IPS-NIHi7 (cell line): ENCODE data around the gene ESR2.
"Not testable (repeated sequence)": the region's sequence is repeated elsewhere in the genome, so short reads cannot be mapped to it uniquely, and the experiment has no call there.

ENCODE experiments used
- DNase-seq: peaks from one replicate; pipeline ENCODE4 v3.0.0; 2012; ENCODE audit warnings: mixed read lengths; ENCODE audit errors: extremely low spot score

Gene ESR2

DNA sequence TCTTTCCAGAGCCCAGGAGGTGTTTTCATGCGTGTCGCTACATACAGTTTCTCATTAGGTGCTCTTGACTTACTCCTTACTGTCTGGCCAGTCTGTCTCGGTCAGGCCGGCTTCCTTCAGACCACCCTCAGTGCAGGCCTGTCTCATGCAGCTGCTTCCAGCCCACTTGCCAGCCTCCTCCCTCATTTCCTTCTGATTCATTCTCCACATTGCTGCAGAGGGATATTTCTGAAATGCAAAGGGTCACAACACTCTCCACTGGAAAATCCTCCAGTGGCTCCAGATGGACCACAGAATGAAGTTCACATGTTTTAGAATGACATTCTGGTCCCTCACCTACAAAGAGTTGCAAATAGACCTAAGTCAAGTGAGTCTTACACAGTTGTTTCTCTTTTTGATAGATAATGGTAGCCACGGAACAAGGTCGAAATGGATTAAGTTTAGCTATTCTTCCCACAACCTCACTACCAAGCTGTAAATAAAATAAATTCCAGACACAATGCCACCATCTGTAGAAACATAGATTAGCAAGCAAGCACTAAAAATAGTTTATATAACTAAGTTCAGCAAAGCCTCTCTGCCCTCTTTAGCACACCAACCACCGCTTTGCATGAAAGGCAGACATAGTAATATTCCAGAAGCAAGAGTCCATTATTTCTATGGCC lies 146.9 kb downstream of the ESR2 start:
- DNase-seq = no peak

DNA sequence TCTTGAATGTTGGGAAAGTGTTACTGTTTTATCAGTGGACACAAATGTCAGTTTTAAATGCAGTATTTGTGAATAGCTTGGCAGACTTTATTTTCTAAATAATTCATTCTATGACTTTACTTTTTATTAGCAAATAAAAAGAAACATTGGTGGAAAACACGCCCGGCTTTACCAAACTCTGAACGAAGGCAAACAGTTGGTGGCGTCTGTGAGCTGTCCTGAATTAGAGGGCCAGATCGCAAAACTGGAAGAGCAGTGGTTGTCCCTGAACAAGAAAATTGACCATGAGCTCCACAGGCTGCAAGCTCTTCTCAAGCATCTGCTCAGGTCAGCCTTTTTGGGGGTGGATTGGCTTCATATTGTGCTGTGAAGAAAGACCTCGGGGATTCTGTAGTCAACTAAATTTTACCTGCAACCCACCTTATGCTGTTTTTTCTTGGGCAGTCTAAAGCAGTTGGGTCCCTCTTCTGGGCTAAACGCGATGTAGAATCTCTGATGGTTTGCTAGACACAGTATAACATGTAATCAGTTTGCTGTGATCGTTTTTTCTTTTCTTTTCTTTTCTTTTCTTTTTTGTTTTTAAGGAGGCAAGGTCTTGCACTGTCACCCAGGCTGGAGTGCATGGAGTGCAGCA lies 156.4 kb downstream of the ESR2 start:
- peak; percentile 21 for DNase-seq

DNA sequence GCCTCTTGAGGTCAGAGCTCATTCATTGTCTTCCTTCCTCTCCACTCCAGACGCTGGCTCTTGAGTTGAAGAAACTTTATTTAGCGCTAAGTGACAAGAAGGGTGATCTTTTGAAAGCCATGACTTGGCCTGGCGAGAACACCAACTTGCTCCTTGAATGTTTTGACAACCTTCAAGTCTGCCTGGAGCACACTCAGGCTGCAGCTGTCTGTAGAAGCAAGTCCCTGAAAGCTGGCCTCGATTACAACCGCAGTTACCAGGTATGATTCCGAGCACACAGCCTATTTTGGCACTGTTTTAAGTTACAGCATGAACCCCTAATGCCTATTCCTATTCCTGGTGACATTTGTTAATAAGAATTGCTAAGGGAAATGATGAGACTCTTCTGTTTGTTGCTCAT lies 167.6 kb downstream of the ESR2 start:
- no peak for DNase-seq

DNA sequence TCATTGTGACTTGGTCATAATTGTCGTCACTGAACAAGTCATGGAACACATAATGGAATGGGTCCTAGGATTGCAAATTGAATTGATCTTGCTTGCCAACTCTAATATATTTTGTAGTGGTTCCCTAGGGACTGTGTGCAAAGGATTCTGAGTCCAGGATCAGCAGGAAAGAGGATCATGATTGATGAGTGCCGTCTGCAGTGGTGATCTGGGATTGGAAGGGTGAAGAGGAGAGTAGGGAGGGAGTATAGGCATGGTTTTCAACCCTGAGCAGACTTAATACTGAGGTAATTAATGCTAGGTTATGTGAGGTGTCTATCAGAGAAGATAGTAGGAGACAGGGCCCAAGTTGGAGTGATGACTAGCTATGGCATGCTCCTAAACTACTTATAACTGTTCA lies 168.9 kb downstream of the ESR2 start:
- DNase-seq = no peak

DNA sequence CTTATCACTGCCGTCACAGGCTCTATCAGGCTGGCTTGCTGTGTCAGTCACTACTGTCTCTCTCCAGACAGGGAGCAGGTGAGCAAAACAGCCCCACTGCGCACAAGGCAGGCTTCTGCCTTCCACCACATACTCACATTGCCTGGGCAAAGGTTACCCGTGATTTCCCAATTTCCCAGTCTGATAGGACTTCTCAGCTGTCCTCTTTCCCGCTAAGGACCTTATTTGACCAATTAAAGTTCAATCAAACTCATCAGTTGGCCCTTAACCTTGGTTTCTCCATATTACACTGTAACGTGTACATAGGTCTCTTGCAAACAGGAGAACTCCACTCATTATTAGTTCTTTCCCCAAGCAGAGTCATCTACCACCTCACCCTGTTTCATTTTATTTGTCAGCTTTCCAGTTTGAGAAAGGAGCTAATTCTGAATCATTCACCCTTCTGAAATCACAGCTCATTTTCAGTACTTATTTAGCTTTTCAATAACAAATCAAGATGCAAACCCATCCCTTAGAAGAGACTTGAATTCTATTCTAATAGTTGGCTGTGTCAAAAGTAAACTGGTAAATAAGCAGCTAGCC lies 170.8 kb downstream of the ESR2 start:
- no peak for DNase-seq

DNA sequence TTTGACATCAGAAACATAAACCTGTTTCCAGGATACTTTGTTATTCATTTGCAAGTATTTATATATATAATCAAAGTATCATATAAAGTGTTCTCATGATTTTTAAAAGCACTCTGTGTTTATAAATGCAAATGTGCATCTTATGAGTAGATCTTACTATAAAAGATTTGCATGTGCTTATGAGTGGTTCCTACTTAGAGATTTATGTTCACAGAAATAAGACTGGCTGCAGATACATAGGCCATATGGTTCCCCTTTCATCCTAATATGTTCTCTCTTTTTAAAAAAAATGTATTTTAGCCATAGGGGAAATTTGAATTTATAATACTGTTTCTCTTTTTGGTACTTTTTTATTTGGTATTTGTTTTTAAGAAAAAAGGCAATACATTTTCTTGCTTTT lies 174.2 kb downstream of the ESR2 start:
- DNase-seq = no peak

DNA sequence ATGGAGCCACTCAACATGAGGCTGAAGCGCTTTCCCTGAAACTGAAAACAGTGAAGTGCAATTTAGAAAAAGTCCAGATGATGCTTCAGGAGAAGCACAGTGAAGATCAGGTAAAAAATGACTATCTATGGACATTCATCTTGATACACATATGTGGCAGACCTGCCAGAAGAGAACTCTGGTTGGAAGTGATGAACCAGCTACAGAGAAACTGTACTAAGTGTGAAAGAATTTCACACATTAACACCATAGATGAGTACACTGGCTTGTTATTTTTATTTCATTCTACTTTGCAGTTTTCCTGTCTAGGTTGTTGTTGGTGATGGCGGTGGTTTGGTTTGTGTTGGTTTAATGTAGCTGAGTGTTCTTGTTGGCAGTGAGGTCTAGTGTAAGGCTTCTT lies 174.7 kb downstream of the ESR2 start:
- no peak for DNase-seq

DNA sequence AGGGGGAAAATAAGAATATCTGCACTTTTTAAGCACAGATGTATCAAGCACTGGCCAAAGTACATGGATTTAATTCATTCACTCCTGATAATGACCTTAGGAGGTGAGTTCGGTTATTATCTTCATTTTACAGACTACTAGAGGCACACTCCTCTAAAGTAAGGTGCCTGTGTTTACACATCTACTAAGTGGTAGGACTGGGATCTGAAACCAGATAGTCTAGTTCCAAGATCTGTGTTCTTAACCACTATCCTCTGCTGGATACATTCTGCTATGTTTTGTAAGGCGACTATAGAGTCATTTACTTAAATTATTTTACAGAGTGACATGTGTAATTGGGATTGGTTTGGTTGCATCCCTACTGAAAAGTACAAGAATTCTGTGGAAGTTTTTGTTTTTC lies 175.3 kb downstream of the ESR2 start:
- no peak for DNase-seq

DNA sequence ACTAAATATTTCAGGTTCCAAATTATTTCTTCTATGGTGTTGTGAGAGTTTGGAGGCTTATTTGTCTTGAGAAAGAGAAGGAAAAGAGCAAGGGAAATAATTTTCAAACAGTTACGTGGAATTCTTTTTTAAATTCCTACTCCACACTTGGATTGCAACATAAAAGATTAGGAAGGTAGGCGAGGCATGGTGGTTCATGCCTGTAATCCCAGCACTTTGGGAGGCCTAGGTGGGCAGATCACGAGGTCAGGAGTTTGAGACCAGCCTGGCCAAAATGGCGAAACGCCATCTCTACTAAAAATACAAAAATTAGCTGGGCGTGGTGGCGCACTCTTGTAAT lies 175.8 kb downstream of the ESR2 start:
- not testable (repeated sequence) for DNase-seq

DNA sequence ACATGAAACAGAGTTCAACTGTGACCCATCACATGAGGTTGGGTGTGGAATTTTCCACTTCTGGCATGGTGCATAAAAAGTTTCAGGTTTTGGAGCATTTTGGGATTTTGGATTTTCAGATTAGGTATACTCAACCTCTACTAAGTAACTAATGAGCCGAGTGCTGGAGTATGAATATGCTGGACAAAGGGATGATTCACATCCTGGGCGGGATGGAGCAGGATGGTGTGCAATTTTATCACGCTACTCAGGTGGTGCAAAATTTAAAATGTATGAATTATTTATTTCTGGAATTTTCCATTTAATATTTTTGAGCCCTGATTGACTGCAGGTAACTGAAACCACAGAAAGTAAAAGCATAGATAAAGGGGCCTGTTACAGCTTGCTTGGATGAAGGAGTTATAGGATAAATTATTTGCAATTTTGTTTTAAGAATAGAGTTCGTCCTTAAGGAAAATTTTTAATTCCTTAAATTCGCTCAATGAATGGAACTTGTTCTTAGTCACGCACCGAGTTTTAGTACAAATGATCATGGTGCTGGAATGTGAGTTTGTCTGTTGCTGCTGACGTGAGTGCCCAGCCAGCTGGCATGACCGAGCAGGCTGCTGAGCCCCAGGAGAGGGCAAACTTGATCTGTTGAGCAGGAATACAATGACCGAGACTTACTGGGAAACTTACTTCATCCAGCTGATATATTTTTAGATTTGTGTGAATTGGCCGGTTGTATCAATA lies 176.3 kb downstream of the ESR2 start:
- no peak for DNase-seq

DNA sequence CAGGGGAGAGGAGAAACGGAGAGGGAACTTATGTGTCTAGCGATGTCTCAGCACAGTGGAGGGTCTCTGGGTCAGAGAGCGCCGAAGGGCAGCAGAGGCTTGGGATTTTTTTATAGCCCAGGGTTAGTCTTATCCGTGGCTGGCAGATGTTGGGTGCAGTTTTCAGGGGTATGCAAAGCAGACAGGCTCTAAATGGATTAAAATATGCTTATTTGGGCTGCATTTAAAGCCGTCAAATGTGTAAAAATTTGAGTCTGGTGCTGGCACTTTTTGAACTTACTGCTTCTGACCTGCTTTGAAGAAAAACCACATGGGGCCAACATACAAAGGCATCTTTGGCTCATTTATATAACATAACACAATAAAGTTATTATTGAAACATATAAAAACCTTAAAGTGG lies 178.8 kb downstream of the ESR2 start:
- DNase-seq = no peak

DNA sequence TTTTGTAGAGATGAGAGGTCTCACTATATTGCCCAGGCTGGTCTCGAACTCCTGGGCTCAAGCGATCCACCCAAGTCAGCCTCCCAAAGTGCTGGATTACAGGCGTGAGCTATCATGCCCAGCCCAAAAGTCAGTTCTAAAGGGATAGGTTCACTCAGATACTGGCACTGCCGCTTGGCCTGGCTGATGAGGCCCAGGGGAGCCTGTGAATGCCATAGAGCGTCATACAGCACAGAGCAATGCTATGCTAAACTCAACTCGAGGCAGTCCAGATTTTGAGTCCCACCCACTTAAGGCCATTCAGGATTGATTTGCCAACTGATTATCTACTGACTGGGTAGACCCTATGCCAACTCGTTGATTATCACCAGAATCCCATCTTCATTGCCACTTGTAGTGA lies 179.4 kb downstream of the ESR2 start:
- DNase-seq = no peak

DNA sequence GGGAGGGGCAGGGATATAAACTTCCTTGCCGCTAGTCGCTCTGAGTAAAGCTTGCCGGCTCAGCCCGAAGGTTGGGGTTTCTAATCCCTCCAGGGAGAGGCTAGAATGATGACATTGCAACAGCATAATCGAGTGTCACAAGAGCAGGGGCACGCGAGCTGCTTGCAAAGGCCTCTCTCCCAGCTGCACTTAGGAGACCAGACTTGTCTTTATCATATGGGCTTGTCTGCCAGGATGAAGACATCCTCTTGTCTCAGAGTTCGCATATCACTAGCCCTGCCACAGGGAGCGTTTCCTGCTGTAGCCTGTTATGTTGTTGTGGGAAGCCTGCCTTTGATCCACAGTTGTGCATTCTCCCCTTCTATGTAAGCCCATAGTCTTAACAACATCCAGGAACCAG lies 180.0 kb downstream of the ESR2 start:
- peak; percentile 15 for DNase-seq

DNA sequence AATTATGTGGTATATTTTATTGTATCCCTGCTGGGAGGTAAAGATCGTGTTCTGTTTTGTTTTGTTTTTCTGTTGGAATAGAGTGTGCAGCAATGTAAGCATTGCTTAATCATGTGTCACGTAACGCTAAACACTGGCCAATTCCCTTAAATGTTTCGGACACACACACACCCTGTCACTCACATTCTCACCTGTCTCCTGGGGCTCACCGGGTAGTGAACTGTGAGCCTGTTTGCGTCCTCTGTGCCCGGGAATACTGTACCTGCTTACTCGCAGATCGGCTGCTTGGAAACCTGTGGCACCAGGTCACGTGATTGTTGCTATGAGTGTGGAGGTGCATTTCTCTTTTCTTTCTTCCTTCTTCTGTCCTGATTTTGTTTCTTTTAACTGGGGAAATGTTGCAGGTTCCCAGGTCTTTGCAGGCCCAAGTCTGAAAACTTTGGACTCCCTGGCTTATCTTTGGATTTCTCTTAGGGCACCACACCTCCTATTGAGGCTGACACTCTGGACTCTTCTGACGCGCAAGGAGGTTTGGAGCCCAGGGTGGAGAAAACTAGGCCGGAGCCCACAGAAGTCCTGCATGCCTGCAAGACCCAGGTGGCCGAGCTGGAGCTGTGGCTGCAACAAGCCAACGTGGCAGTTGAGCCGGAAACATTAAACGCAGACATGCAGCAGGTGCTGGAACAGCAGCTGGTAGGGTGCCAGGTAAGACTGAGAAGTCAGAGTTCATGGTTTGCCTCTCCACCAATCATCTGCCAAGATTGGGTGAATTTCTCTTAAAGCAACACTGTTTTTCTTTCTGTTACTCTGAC lies 181.1 kb downstream of the ESR2 start:
- DNase-seq = no peak

DNA sequence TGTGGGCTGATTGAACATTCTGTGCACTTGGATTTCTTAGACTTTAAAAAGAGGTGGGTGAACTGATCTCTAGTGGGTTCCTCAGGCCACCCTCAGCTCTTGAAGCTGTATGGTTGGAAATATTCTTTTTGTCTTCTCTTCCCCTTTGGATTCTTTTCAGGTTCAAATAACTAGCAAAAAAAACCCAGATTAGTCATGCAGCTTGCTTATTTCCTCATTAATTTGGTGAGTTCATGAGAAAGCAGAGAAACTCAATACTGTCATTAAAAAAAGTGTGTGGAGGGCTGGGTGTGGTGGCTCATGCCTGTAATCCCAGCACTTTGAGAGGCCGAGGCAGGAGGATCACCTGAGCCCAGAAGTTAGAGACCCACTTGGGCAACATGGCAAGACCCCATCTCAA lies 183.4 kb downstream of the ESR2 start:
- DNase-seq = no peak

DNA sequence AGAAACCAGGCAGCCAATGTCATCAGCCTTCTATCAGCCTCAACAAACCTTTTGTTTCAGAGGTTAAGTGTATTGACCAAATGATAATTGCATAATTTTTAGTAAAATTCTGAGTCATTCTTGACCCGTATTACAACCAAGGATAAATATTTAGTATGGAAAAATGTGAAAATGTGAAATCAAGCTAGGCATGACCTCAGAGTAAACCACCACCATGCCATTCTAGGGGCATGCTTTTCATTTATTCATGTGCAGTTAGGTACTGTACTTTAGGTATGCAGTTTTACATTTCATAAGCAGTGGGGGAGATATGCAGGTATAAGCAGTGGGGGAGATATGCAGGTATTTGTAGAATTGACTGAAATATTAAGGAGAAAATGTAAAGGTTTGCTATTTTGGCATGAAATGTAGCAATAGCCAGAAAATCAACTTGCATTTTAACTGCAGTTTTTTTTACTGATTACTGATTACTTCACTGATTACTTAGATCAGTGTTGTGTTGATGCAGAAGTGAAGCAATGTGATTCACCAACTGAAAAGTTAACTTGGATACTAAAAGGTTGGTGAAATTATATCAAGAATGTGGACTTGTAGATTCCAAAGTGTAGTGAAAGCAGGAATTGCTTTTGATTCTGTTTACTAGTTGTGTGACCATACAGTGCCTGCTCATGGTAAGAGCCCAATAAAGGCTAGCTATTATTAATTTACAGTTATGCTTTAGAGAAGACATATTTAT lies 184.2 kb downstream of the ESR2 start:
- no peak for DNase-seq

DNA sequence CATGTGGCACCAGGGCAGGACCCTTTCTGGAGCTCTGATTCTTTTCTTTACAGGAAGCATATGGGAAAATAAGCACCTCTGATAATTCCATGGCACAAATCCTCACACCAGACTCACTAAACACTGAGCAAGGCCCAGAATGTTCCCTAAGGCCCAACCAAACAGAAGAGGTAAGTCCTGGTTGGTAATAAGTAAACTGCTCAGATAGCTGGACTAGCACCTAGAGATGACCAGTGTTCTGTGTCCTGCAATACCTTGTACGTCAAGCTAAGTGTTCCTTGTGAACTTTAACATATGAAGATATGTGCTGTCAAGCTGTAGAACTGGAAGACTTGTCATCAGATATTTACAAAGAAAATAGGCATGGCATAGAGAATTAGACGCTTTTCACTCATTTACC lies 186.7 kb downstream of the ESR2 start:
- no peak for DNase-seq

DNA sequence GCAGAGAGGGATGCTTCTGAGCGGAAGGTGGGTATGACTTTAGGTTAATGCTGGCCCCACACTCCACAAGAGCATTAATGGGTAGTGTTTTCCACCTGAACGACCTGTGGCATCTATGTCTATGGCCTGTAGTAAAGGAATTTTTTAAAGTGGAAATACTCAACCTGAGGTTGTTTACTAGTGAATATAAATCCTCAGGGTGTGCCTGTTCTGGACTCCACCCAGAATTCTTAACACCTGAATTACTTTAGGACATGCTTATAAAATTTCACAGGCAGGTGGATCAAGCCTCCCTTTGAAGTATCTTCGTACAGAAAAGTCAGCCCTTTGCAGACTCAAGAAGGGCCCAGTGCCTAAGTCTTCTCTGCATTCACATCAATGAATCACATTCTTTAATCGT lies 196.1 kb downstream of the ESR2 start:
- DNase-seq = no peak

DNA sequence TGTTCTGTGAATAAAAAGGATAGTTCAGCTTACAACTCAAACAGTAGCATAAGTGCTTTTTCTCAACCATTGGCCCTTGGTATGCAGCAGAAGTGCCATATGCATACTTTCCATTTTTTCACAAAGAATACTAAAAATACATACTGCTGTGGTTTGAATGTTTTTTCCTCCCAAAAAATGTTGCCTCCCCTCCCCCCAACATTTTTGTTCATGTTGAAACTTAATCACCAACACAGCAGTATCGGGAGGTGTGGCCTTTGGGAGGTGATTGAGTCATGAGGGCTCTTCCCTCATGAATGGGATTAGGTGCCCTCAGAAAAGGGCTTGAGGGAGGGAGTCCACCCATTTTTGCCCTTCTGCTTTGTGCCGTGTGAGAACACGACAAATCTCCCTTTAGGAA lies 198.6 kb downstream of the ESR2 start:
- no peak for DNase-seq

DNA sequence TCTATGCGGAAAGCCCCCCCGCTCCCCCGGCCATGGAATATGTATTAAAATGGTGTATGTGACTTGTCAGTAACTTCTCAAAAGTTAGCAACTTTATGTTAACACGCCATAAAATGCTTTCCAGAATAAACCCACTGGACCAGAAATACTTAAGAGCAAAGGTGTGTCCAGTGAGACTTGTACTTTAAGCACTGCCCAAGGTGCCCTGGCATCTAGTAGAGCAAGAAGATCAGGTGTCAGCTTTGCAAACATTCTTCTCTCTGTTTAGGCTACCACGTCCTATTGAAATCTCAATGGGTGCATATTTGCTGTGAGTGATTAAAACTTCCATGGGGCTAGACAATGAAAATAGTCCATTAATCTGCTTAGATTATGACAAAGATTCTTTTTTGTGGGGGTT lies 201.2 kb downstream of the ESR2 start:
- no peak for DNase-seq

DNA sequence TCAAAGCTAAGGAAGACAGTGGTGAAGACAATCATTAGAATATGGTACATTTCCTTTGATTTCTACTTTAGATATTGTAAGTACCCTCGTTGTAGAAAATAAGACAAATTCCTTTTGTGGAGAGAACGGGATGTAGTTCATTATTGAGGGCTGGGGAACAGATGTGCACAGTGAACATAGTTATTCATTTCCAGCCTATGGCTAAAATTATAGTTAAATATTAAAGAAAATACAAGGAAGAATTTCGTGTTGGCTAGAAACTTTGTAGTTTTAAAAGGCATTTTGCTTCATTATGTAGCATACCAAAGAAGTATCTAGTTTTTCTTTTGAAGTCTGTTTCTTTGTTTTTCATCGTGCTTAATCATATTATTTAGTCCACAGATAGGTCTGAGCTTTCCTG lies 201.8 kb downstream of the ESR2 start:
- no peak for DNase-seq

DNA sequence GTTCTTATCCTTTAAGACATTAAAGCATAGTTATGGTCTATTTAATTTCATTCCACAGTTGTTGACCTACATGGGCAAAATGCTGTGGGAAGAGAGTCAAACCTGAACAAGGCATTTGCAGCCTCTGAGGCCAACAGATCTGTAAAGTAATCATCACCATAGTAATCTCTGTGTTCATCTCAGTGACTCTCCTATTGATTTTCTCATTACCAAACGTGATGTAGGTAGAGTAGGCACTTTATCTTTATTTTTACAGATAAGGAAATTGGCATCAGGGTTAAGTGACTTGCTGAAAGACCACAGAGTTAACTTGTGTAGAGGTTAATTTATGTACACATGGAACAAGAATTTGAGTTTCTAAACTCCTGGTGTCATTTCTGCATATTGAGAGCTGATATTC lies 203.0 kb downstream of the ESR2 start:
- no peak for DNase-seq
